HG02759 (cell line): ENCODE results near the gene DLL1.

Source experiments
- ATAC-seq: cut with Tn5 transposase; IDR thresholded peaks from one replicate; pipeline ENCODE4 v1.9.1; 2021; ENCODE audit warnings: mild to moderate bottlenecking, moderate library complexity; ENCODE audit not compliant: unreplicated experiment

Gene DLL1

GRCh38 chr6:170253226-170253909 lies 37.5 kb downstream of the DLL1 start:
- ATAC-seq: no peak

- ATAC-seq: no peak
Observed at GRCh38 chr6:170251776-170252571, 38.9 kb downstream of the DLL1 start.

- no peak for ATAC-seq
Observed at GRCh38 chr6:170250981-170251775, 39.7 kb downstream of the DLL1 start.

GRCh38 chr6:170250455-170250854 lies 40.4 kb downstream of the DLL1 start:
- no peak for ATAC-seq

- ATAC-seq: no peak
Observed at GRCh38 chr6:170249817-170250216, 41.1 kb downstream of the DLL1 start.

GRCh38 chr6:170248861-170249600 lies 41.8 kb downstream of the DLL1 start:
- no peak for ATAC-seq

GRCh38 chr6:170248111-170248805 lies 42.6 kb downstream of the DLL1 start:
- no peak for ATAC-seq

GRCh38 chr6:170247178-170247701 lies 43.6 kb downstream of the DLL1 start:
- ATAC-seq: no peak

- ATAC-seq: no peak
Observed at GRCh38 chr6:170245475-170245992, 45.3 kb downstream of the DLL1 start.

- ATAC-seq: no peak
Observed at GRCh38 chr6:170244721-170245474, 46.0 kb downstream of the DLL1 start.

- no peak for ATAC-seq
Observed at GRCh38 chr6:170243791-170244291, 47.0 kb downstream of the DLL1 start.

GRCh38 chr6:170243386-170243785 lies 47.5 kb downstream of the DLL1 start:
- no peak for ATAC-seq

- no peak for ATAC-seq
Observed at GRCh38 chr6:170238741-170239565, 51.9 kb downstream of the DLL1 start.

GRCh38 chr6:170237999-170238740 lies 52.7 kb downstream of the DLL1 start:
- no peak for ATAC-seq

- ATAC-seq: no peak
Observed at GRCh38 chr6:170236131-170236836, 54.6 kb downstream of the DLL1 start.

GRCh38 chr6:170235391-170236125 lies 55.3 kb downstream of the DLL1 start:
- no peak for ATAC-seq
